Measurements from ENCODE around the gene VAV3. TPM values are rescaled to one million over a fixed set of nuclear protein-coding genes. Genes with fewer than 3 reads are reported as not detected.

VAV3 gene
- total RNA-seq, 5 donors from 2014 or later (not counting 1 experiment from before 2014, with no cell fraction given), result 3.7 to 13.4 (median 4.6) TPM

DNA sequence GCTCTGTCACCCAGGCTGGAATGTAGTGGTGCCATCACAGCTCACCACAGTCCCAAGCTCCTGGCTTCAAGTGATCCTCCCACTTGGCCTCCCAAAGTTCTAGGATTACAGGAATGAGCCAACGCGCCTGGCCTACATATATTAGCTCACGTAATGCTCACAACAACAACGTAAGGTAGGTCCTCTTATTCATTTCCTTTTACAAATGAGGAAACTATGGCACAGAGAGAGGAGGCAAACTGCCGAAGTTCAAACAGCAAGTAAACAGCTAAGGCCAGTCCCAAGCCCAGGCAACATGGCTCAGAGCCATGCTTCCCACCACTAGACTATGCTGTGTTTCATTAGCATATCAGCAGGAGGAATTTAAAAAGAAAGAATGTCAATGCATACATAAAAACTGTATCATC lies 284.4 kb downstream of the VAV3 start:
- peaks cover 0 to 1% (median 0%) of the 10 kb centered on the region in 3 donors for H3K9me3 Mint-ChIP-seq
- peaks cover 2% of the 10 kb centered on the region for H3K36me3 Mint-ChIP-seq
- Histone ChIP-seq H3K9me3 (no peaks in the 10 kb centered on the region), H3K36me3 (ENCODE audit: control insufficient read depth in 2 of 2, extremely low read depth in 1 of 2, insufficient read depth in 1 of 2, low read length in 1 of 2) (no peaks in the 10 kb centered on the region), H3K4me3 (ENCODE audit: control insufficient read depth in 1 of 2, extremely low read depth in 1 of 2, low read length in 1 of 2) (no peak overlapping the region), H3K4me1 (ENCODE audit: control insufficient read depth in 1 of 2, extremely low read depth in 1 of 2, insufficient read depth in 2 of 2, low read length in 2 of 2) (no peaks in the 10 kb centered on the region), H3K27me3 (replicated peaks in 1 of 2; ENCODE audit: control insufficient read depth in 2 of 2, extremely low read depth in 1 of 2, insufficient read depth in 2 of 2, low read length in 1 of 2) (no peaks in the 10 kb centered on the region), H3K27ac (ENCODE audit: low read length) (no peak overlapping the region)
- H3K27ac Mint-ChIP-seq, result no peak overlapping the region
- no peaks in the 10 kb centered on the region for H3K27me3 Mint-ChIP-seq
- POLR2A ChIA-PET, result no interaction called here
- H3K4me1 Mint-ChIP-seq, result no peaks in the 10 kb centered on the region
- DNase-seq, result no peak
- CTCF ChIA-PET, result no interaction called here
- 90% methylated on average over 2 of the region's 5 CpGs for WGBS (ENCODE audit: insufficient coverage)
- no peak overlapping the region for H3K4me3 Mint-ChIP-seq
- no peak for ATAC-seq (replicated peaks in 1 of 4)

DNA sequence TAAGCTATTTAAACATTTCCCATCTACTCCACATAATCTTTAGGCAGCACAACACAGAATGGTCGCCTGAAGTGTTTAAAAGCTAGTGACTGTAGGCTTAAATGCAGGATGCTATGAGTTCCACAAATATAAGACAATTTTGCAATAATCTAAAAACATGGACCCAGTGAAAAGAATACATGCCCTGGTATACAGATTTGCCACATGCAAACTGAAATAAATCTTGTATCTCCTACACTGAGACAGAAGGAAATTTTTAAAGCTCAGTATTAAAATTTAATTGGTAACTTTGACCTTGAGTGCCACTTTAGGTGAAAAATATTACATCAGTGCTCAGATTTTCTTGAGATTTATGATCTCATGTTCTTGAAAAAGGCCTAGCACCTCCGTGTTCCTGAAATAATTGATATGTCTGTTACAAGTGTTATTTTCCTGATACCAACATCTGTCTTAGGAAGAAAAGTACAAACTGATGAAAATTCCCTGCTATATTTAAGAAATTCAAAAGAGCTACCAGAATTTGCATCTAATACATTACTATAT lies 285.5 kb downstream of the VAV3 start:
- no peak overlapping the region for H3K27ac ChIP-seq (ENCODE audit: low read length)
- Mint-ChIP-seq H3K27ac (no peak overlapping the region), H3K4me1 (no peaks in the 10 kb centered on the region), H3K27me3 (no peaks in the 10 kb centered on the region), H3K4me3 (no peak overlapping the region), H3K9me3 (peaks cover 0 to 7% (median 3%) of the 10 kb centered on the region in 3 donors), H3K36me3 (peaks cover 11% of the 10 kb centered on the region)
- peaks cover 1% of the 10 kb centered on the region for H3K9me3 ChIP-seq
- no peaks in the 10 kb centered on the region for H3K4me1 ChIP-seq (ENCODE audit: control insufficient read depth in 1 of 2, extremely low read depth in 1 of 2, insufficient read depth in 2 of 2, low read length in 2 of 2)
- H3K27me3 ChIP-seq (replicated peaks in 1 of 2; ENCODE audit: control insufficient read depth in 2 of 2, extremely low read depth in 1 of 2, insufficient read depth in 2 of 2, low read length in 1 of 2), result no peaks in the 10 kb centered on the region
- H3K4me3 ChIP-seq (ENCODE audit: control insufficient read depth in 1 of 2, extremely low read depth in 1 of 2, low read length in 1 of 2), result no peak overlapping the region
- WGBS (ENCODE audit: insufficient coverage), result no CpG with 5 or more reads among the region's 2 CpGs
- peaks cover 0 to 5% of the 10 kb centered on the region in 2 donors for H3K36me3 ChIP-seq (ENCODE audit: control insufficient read depth in 2 of 2, extremely low read depth in 1 of 2, insufficient read depth in 1 of 2, low read length in 1 of 2)
- DNase-seq (no peak), ATAC-seq (replicated peaks in 1 of 4) (no peak)
- POLR2A ChIA-PET, result no interaction called here
- CTCF ChIA-PET, result no interaction called here

DNA sequence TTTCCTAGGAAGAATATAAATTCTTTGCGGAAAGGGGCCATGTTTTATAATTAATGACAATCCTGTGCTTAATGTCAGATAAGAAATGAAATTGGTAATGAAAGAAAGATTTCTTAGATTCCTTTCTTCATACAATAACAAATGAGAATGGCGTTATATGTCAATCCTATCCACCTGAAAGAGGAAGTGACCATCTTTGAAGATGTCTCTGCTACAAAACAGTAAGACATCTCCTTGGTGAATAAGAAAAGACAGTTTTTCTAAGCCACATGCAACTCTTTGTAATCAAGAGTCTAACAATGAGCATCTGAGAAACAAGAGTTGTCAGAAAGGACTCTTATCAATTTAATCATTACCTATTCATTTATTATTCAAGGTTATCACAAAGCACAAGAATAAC lies 286.0 kb downstream of the VAV3 start:
- H3K4me3 Mint-ChIP-seq, result no peak overlapping the region
- Histone ChIP-seq H3K27ac (ENCODE audit: low read length) (no peak overlapping the region), H3K27me3 (replicated peaks in 1 of 2; ENCODE audit: control insufficient read depth in 2 of 2, extremely low read depth in 1 of 2, insufficient read depth in 2 of 2, low read length in 1 of 2) (no peaks in the 10 kb centered on the region), H3K9me3 (peaks cover 2% of the 10 kb centered on the region), H3K36me3 (ENCODE audit: control insufficient read depth in 2 of 2, extremely low read depth in 1 of 2, insufficient read depth in 1 of 2, low read length in 1 of 2) (peaks cover 0 to 6% of the 10 kb centered on the region in 2 donors), H3K4me1 (ENCODE audit: control insufficient read depth in 1 of 2, extremely low read depth in 1 of 2, insufficient read depth in 2 of 2, low read length in 2 of 2) (no peaks in the 10 kb centered on the region), H3K4me3 (ENCODE audit: control insufficient read depth in 1 of 2, extremely low read depth in 1 of 2, low read length in 1 of 2) (no peak overlapping the region)
- no CpG with 5 or more reads among the region's 2 CpGs for WGBS (ENCODE audit: insufficient coverage)
- DNase-seq, result no peak
- H3K36me3 Mint-ChIP-seq, result peaks cover 14% of the 10 kb centered on the region
- no peaks in the 10 kb centered on the region for H3K27me3 Mint-ChIP-seq
- no peaks in the 10 kb centered on the region for H3K4me1 Mint-ChIP-seq
- no peak for ATAC-seq (replicated peaks in 1 of 4)
- H3K9me3 Mint-ChIP-seq, result peaks cover 0 to 7% (median 3%) of the 10 kb centered on the region in 3 donors
- CTCF ChIA-PET, result no interaction called here
- POLR2A ChIA-PET, result no interaction called here
- H3K27ac Mint-ChIP-seq, result no peak overlapping the region

DNA sequence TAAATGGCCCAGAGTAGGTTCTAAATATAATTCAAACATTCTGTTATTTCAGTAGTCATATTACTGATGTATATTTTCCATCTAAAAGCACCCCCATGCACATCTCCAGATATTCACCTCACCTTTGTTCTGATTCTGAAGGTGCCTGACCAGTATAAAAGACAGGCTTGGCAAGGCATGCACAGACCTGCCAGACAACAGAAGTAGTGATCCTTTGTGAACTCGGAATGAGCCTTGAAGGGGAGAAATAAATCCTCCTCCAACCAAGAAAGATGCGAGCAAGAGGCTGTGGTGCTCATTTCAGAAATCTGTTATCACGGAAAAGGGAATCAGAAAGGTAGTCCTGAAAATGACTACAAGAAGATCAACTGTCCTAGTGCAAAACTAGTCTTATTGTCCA lies 287.3 kb downstream of the VAV3 start:
- Histone ChIP-seq H3K9me3 (peaks cover 2% of the 10 kb centered on the region), H3K4me1 (ENCODE audit: control insufficient read depth in 1 of 2, extremely low read depth in 1 of 2, insufficient read depth in 2 of 2, low read length in 2 of 2) (no peaks in the 10 kb centered on the region), H3K27ac (ENCODE audit: low read length) (no peak overlapping the region), H3K36me3 (ENCODE audit: control insufficient read depth in 2 of 2, extremely low read depth in 1 of 2, insufficient read depth in 1 of 2, low read length in 1 of 2) (peaks cover 0 to 6% of the 10 kb centered on the region in 2 donors), H3K27me3 (replicated peaks in 1 of 2; ENCODE audit: control insufficient read depth in 2 of 2, extremely low read depth in 1 of 2, insufficient read depth in 2 of 2, low read length in 1 of 2) (no peaks in the 10 kb centered on the region), H3K4me3 (ENCODE audit: control insufficient read depth in 1 of 2, extremely low read depth in 1 of 2, low read length in 1 of 2) (no peak overlapping the region)
- no peak for DNase-seq
- WGBS (ENCODE audit: insufficient coverage), result 100% methylated on average over 1 of the region's 3 CpGs
- Mint-ChIP-seq H3K36me3 (peaks cover 19% of the 10 kb centered on the region), H3K27ac (no peak overlapping the region), H3K4me1 (no peaks in the 10 kb centered on the region), H3K9me3 (peaks cover 0 to 7% (median 3%) of the 10 kb centered on the region in 3 donors), H3K27me3 (no peaks in the 10 kb centered on the region), H3K4me3 (no peak overlapping the region)
- POLR2A ChIA-PET, result interaction anchor here in 1 of 2 donors (0.7 kb wide), 1 partner anchor 285 kb away, joined by 4 read pairs; no protein-coding TSS in a partner anchor
- CTCF ChIA-PET, result interaction anchor here in 1 of 2 donors (0.7 kb wide), 1 partner anchor 18 kb away, joined by 7 read pairs; no protein-coding TSS in a partner anchor
- ATAC-seq (replicated peaks in 1 of 4), result no peak

DNA sequence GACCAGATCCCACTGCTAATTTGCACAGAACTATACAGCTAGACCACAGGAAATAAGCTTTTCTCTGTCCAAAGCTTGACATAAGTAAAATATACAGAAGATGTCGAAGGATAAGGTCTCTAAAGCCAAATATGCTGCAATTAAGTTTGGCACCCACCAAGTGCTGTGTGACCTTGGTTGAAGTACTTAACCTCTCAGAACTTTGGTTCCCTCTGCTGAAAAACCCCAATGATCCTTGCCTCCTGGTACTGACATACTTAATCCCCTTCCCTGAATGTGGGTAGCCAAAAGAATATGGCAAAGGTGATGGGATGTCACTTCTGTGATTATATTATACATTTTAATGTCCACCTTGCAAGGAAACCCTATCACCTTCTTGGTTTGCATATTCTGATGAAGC lies 290.5 kb downstream of the VAV3 start:
- no peak overlapping the region for H3K4me3 ChIP-seq (ENCODE audit: control insufficient read depth in 1 of 2, extremely low read depth in 1 of 2, low read length in 1 of 2)
- ChIA-PET POLR2A (no interaction called here), CTCF (no interaction called here)
- peaks cover 0 to 6% of the 10 kb centered on the region in 2 donors for H3K36me3 ChIP-seq (ENCODE audit: control insufficient read depth in 2 of 2, extremely low read depth in 1 of 2, insufficient read depth in 1 of 2, low read length in 1 of 2)
- Mint-ChIP-seq H3K27me3 (no peaks in the 10 kb centered on the region), H3K4me1 (no peaks in the 10 kb centered on the region), H3K9me3 (peaks cover 0 to 7% (median 3%) of the 10 kb centered on the region in 3 donors), H3K4me3 (no peak overlapping the region), H3K27ac (no peak overlapping the region), H3K36me3 (peaks cover 19% of the 10 kb centered on the region)
- no peaks in the 10 kb centered on the region for H3K27me3 ChIP-seq (replicated peaks in 1 of 2; ENCODE audit: control insufficient read depth in 2 of 2, extremely low read depth in 1 of 2, insufficient read depth in 2 of 2, low read length in 1 of 2)
- no peaks in the 10 kb centered on the region for H3K4me1 ChIP-seq (ENCODE audit: control insufficient read depth in 1 of 2, extremely low read depth in 1 of 2, insufficient read depth in 2 of 2, low read length in 2 of 2)
- no CpG with 5 or more reads among the region's 1 CpG for WGBS (ENCODE audit: insufficient coverage)
- peaks cover 2% of the 10 kb centered on the region for H3K9me3 ChIP-seq
- DNase-seq, result no peak
- no peak for ATAC-seq (replicated peaks in 1 of 4)
- no peak overlapping the region for H3K27ac ChIP-seq (ENCODE audit: low read length)

DNA sequence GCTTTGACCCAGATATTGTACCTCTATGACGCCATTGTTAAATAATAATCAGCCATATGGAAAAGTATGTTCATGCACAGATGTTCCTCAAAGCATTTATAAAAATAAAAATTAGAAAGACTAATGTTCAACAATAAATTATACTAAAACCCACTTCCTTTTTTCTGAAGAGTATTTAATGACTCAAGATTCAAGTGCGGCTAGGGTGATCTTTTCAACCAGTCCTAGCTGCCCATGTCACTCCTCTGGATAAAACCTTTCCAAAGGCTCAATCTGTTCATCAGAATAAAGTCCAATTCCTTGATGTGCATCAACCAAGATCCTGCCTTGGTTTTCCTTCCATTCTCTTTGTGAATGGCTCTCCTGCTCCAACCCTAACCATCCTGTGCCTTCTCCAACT lies 292.0 kb downstream of the VAV3 start:
- H3K27ac Mint-ChIP-seq, result no peak overlapping the region
- DNase-seq, result no peak

More for the DNA sequence above, 292.0 kb downstream of the VAV3 start:
- ChIA-PET POLR2A (no interaction called here), CTCF (no interaction called here)
- no peaks in the 10 kb centered on the region for H3K4me1 Mint-ChIP-seq
- H3K9me3 Mint-ChIP-seq, result peaks cover 0 to 7% (median 3%) of the 10 kb centered on the region in 3 donors
- no peak for ATAC-seq (replicated peaks in 1 of 4)
- peaks cover 2% of the 10 kb centered on the region for H3K9me3 ChIP-seq
- no peaks in the 10 kb centered on the region for H3K27me3 Mint-ChIP-seq
- no CpG with 5 or more reads among the region's 2 CpGs for WGBS (ENCODE audit: insufficient coverage)
- H3K4me3 ChIP-seq (ENCODE audit: control insufficient read depth in 1 of 2, extremely low read depth in 1 of 2, low read length in 1 of 2), result no peak overlapping the region
- peaks cover 23% of the 10 kb centered on the region for H3K36me3 Mint-ChIP-seq
- H3K36me3 ChIP-seq (ENCODE audit: control insufficient read depth in 2 of 2, extremely low read depth in 1 of 2, insufficient read depth in 1 of 2, low read length in 1 of 2), result peaks cover 0 to 6% of the 10 kb centered on the region in 2 donors
- no peaks in the 10 kb centered on the region for H3K27me3 ChIP-seq (replicated peaks in 1 of 2; ENCODE audit: control insufficient read depth in 2 of 2, extremely low read depth in 1 of 2, insufficient read depth in 2 of 2, low read length in 1 of 2)
- no peak overlapping the region for H3K4me3 Mint-ChIP-seq
- H3K4me1 ChIP-seq (ENCODE audit: control insufficient read depth in 1 of 2, extremely low read depth in 1 of 2, insufficient read depth in 2 of 2, low read length in 2 of 2), result no peaks in the 10 kb centered on the region
- H3K27ac ChIP-seq (ENCODE audit: low read length), result no peak overlapping the region

Measured in T-cell (primary cell).